PC-9 (cell line): ENCODE measurements around the gene GH2. TPM values are rescaled to one million over a fixed set of nuclear protein-coding genes. Genes with fewer than 3 reads are reported as not detected.

Source experiments
- BruUV-seq: library from RNA; stranded (reverse); fragments of 400-500 nt; replicated peaks from 2 replicates; lab custom pipeline; 2021; lab: Mats Ljungman, UMichigan
- CTCF ChIA-PET: fragments of 300-600 bp; sonication (Branson Sonifier 250); formaldehyde crosslinking; loops from one replicate; lab custom pipeline; 2022; ENCODE audit warnings: antibody characterized with exemption; lab: Charles Lee
- POLR2A ChIA-PET: fragments of 300-600 bp; sonication (Branson Sonifier 250); formaldehyde crosslinking; loops from one replicate; lab custom pipeline; 2022; ENCODE audit warnings: antibody characterized with exemption; ENCODE audit not compliant: unreplicated experiment; lab: Charles Lee
- DNase-seq, 2 experiments: peaks; one replicate each; pipeline versions ENCODE4 v3.0.0 to v3.0.0-alpha.2; 2015 to 2022; ENCODE audit warnings: mixed read lengths in 1 of 2
- H2AFZ ChIP-seq: fragments of 200-600 bp; sonication (generic); 2 replicates; pipeline ENCODE4 v1.8.1; 2017; ENCODE audit warnings: antibody characterized with exemption
- H3F3A ChIP-seq: fragments of 200-600 bp; sonication (generic); 2 replicates; pipeline ENCODE4 v1.8.1; 2017; ENCODE audit warnings: antibody characterized with exemption, mild to moderate bottlenecking, low read depth; ENCODE audit not compliant: insufficient read depth
- H3K27ac ChIP-seq: fragments of 200-600 bp; sonication (generic); 2 replicates; pipeline ENCODE4 v1.6.1; 2016; ENCODE audit warnings: mixed run types
- H3K27me3 ChIP-seq: fragments of 200-600 bp; sonication (generic); 2 replicates; pipeline ENCODE4 v1.6.1; 2016; ENCODE audit warnings: low read depth, mixed run types; ENCODE audit not compliant: insufficient read depth
- H3K36me3 ChIP-seq: fragments of 200-600 bp; sonication (generic); 2 replicates; pipeline ENCODE4 v1.6.1; 2016; ENCODE audit warnings: low read depth, mixed run types
- H3K4me1 ChIP-seq: fragments of 200-600 bp; sonication (generic); replicated peaks from 2 replicates; pipeline ENCODE4 v1.6.1; 2016; ENCODE audit warnings: mixed run types; ENCODE audit not compliant: insufficient read depth
- H3K4me2 ChIP-seq: fragments of 200-600 bp; sonication (generic); 2 replicates; pipeline ENCODE4 v1.6.1; 2017; ENCODE audit warnings: mixed run types
- H3K4me3 ChIP-seq: fragments of 200-600 bp; sonication (generic); 2 replicates; pipeline ENCODE4 v1.6.1; 2016; ENCODE audit warnings: mixed run types
- H3K79me2 ChIP-seq: fragments of 200-600 bp; sonication (generic); 2 replicates; pipeline ENCODE4 v1.6.1; 2017; ENCODE audit warnings: low read depth, mixed run types
- H3K9me2 ChIP-seq: fragments of 200-600 bp; sonication (generic); 2 replicates; pipeline ENCODE4 v1.8.1; 2017; ENCODE audit warnings: mild to moderate bottlenecking; ENCODE audit not compliant: insufficient read depth
- H3K9me3 ChIP-seq: fragments of 200-600 bp; sonication (generic); 2 replicates; pipeline ENCODE4 v1.8.1; 2016; ENCODE audit warnings: low read depth; ENCODE audit not compliant: insufficient read depth
- H4K20me1 ChIP-seq: fragments of 200-600 bp; sonication (generic); 2 replicates; pipeline ENCODE4 v1.8.1; 2017; ENCODE audit not compliant: insufficient read depth
- EZH2 ChIP-seq: fragments of 200-600 bp; sonication (generic); IDR thresholded peaks from 2 replicates; pipeline ENCODE4 v1.8.0; 2017; ENCODE audit warnings: antibody characterized with exemption, low read depth
- intact Hi-C: fragments of 100-400 bp; cut with micrococcal nuclease; formaldehyde crosslinking; loops from one replicate; pipeline ENCODE4 v1.10.0; 2022; ENCODE audit not compliant: unreplicated experiment
- total RNA-seq: library from RNA; stranded (reverse); gene quantifications from 2 replicates; pipeline ENCODE4 v1.2.3, GENCODE V29; 2021
- TF ChIP-seq, protein P1 (sequence below): fragments of 200-600 bp; sonication (generic); conservative IDR thresholded peaks from 2 replicates; pipeline ENCODE4 v1.6.1; 2017; ENCODE audit warnings: mixed run types, antibody characterized with exemption, mild to moderate bottlenecking, moderate library complexity

The GH2 gene
- total RNA-seq, 1 experiment from 2014 or later: not detected

DNA sequence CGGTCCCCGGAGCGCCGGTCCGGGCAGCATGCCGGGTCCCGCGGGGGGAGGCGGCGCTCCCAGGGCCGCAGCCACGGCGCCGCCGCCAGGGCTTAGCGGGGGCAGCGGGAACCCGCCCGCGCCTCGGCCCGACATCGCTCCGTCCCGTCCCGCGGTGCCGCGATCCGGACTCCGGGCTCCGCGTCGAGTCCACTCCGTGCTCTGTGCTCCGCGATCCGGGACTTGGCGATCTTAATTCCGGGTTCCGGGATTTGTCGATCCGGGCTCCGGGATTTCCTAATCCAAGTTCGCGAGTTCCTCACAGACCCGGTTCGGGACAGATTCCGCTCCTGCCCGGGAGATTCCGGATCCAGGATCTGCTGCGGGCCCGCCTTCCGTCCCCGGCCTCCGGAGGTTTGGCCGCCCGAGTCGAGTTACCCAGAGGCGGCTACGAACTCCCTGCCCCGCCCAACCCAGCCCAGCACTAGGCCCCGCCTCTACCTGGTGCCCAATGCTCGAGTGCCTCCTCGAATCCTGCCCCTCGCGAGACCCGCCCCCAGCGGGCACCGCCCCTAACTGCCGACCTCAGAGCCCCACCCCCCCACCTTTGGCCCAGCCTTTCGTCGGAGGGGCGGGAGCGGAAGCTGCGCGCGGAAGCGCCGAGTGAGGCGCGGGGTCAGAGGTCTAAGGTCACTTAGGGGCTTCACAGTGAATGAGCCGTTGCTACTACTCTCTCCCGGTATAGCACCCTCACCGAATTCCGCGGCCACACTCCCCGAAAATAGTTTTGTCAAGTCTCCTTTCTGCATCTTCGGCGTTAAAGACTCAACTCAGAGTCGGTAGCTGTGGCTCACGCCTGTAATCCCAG lies 39.0 kb downstream of the GH2 start, which contains the start of gene SMARCD2:
TSS of gene SMARCD2 (minus strand) at position 146 of the 847 bp plus-strand sequence. CDS start at position 135, 11 bp downstream.
- H3F3A ChIP-seq: peaks cover 19% of the 10 kb centered on the region
- no peak for TF ChIP-seq EZH2
- TF ChIP-seq, protein P1, sequence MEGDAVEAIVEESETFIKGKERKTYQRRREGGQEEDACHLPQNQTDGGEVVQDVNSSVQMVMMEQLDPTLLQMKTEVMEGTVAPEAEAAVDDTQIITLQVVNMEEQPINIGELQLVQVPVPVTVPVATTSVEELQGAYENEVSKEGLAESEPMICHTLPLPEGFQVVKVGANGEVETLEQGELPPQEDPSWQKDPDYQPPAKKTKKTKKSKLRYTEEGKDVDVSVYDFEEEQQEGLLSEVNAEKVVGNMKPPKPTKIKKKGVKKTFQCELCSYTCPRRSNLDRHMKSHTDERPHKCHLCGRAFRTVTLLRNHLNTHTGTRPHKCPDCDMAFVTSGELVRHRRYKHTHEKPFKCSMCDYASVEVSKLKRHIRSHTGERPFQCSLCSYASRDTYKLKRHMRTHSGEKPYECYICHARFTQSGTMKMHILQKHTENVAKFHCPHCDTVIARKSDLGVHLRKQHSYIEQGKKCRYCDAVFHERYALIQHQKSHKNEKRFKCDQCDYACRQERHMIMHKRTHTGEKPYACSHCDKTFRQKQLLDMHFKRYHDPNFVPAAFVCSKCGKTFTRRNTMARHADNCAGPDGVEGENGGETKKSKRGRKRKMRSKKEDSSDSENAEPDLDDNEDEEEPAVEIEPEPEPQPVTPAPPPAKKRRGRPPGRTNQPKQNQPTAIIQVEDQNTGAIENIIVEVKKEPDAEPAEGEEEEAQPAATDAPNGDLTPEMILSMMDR: no peak
- no peaks in the 10 kb centered on the region for H3K9me2 ChIP-seq
- H3K79me2 ChIP-seq: peaks cover 44% of the 10 kb centered on the region
- CTCF ChIA-PET: interaction anchor here (0.6 to 0.7 kb wide), 2 partner anchors 166 to 438 kb away, joined by 3 to 4 read pairs; no protein-coding TSS in a partner anchor
- H3K27me3 ChIP-seq: no peaks in the 10 kb centered on the region
- peak within 1 kb of the TSS; percentile 96 for H2AFZ ChIP-seq
- DNase-seq: peak; percentile 92 to 97
- no peaks in the 10 kb centered on the region for H3K36me3 ChIP-seq
- H3K9me3 ChIP-seq: no peaks in the 10 kb centered on the region
- peaks cover 6% of the 10 kb centered on the region for H4K20me1 ChIP-seq
- H3K27ac ChIP-seq: peak within 1 kb of the TSS; percentile 47; the same call in 1 of the 2 replicates
- POLR2A ChIA-PET: interaction anchor here (0.7 kb wide), 1 partner anchor 13 kb away, joined by 6 read pairs; no protein-coding TSS in a partner anchor
- H3K4me2 ChIP-seq: peak within 1 kb of the TSS; percentile 88
- intact Hi-C loops: loop anchor here (1.0 to 10.0 kb wide), 4 partner anchors 15 to 418 kb away; partner anchors contain the start of genes DDX42, FTSJ3, MAP3K3 and PSMC5
- no TSS peak for BruUV-seq
- peak within 1 kb of the TSS; percentile 86 for H3K4me3 ChIP-seq
- H3K4me1 ChIP-seq: peaks cover 43% of the 10 kb centered on the region

DNA sequence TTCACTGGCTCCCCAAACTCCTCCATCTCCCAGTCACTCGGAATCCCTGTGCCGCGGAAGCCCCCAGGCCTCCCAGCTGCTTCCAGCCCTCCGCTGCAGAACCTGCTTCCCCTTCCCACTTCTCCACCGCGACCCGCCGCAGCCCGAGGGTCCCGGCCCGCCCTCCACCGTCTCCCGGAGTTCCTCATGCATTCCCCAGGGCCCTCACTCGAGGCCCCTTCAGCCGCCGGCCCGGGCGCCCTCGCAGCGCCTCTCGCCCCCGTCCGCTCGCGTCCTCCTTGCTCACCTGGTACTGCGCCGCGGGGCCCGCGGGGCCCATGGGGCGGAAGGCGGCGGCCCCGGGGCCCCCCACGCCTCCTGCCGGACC lies 39.6 kb downstream of the GH2 start:
- H3K4me3 ChIP-seq: peak overlapping the region; percentile 86
- H3K9me3 ChIP-seq: no peaks in the 10 kb centered on the region
- no peak for DNase-seq
- H3K27ac ChIP-seq: no peak overlapping the region; the same call in 1 of the 2 replicates
- H3K27me3 ChIP-seq: no peaks in the 10 kb centered on the region
- intact Hi-C loops: loop anchor here (2.0 to 10.0 kb wide), 3 partner anchors 67 to 417 kb away; partner anchors contain the start of genes DDX42 and MAP3K3
- CTCF ChIA-PET: no interaction called here
- BruUV-seq: no TSS peak
- H3K9me2 ChIP-seq: no peaks in the 10 kb centered on the region
- peaks cover 45% of the 10 kb centered on the region for H3K4me1 ChIP-seq
- TF ChIP-seq, protein P1: no peak
- no peak for TF ChIP-seq EZH2
- H2AFZ ChIP-seq: peak overlapping the region; percentile 80
- H3F3A ChIP-seq: peaks cover 19% of the 10 kb centered on the region
- H3K36me3 ChIP-seq: no peaks in the 10 kb centered on the region
- peaks cover 50% of the 10 kb centered on the region for H3K79me2 ChIP-seq
- H4K20me1 ChIP-seq: peaks cover 8% of the 10 kb centered on the region
- H3K4me2 ChIP-seq: peak overlapping the region; percentile 88
- POLR2A ChIA-PET: no interaction called here

DNA sequence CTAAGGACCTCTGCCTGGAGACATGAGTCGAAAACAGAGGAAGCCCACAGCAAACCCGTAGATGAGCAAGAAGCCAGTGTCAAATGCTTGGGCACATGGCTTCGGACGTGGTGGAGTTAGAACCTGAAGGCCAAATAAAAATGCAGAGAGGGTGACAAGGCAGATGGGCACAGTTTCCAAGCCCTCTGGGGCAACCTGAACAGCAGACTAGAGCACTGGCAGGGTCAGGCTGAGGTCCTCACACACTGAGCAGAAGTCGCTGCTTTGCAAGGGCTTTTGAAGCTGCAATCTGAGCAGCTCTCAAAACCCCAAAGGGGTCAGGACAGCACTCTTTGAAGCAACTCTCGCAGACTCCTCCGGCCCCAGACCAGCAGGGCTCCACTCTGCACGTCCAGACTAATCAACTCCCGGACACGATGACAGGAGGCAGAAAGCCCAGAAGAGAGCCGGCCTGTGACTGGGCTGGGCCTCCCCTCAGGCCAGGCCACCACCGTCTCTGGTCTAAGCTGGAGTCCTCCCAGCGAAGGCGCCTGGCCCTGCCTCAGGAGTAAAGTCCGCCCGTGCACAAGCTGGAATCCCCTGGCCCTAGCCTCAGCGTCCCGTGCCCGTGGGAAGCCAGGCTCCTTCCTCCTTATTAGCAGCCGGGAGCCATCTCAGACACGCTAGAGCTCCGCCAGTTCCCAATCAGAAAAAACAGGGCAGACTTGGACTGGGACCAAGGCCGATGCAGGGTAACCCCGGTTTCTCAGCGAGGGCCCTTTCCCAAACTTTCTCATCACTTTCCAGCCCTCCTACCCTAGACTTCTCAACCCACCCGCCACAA lies 40.2 kb downstream of the GH2 start:
- Histone ChIP-seq H3K9me2 (no peaks in the 10 kb centered on the region), H4K20me1 (peaks cover 8% of the 10 kb centered on the region), H3K27ac (no peak overlapping the region; the same call in 1 of the 2 replicates), H2AFZ (peak overlapping the region; percentile 80), H3F3A (peaks cover 19% of the 10 kb centered on the region), H3K9me3 (no peaks in the 10 kb centered on the region), H3K4me2 (peak overlapping the region; percentile 88), H3K79me2 (peaks cover 56% of the 10 kb centered on the region), H3K36me3 (no peaks in the 10 kb centered on the region), H3K4me1 (peaks cover 45% of the 10 kb centered on the region), H3K27me3 (no peaks in the 10 kb centered on the region), H3K4me3 (peak overlapping the region; percentile 86)
- TF ChIP-seq, protein P1: no peak
- TF ChIP-seq EZH2: no peak
- no TSS peak for BruUV-seq
- ChIA-PET POLR2A (interaction anchor here (0.6 kb wide), 2 partner anchors 66 to 68 kb away, joined by 3 read pairs; partner anchors contain the start of genes CCDC47 and DDX42), CTCF (no interaction called here)
- intact Hi-C loops: loop anchor here (2.0 to 10.0 kb wide), 3 partner anchors 67 to 417 kb away; partner anchors contain the start of genes DDX42 and MAP3K3
- DNase-seq: no peak
